ENCODE data around the gene TMEM151B.

GRCh38 chr6:44275749-44276648 is 5.7 kb downstream of the TMEM151B start:
- TF ChIP-seq CTCF (IDR thresholded peaks at IDR 0.05; ENCODE audit: low read depth, low read length) (no peak), POLR2A (IDR thresholded peaks at IDR 0.05; ENCODE audit: extremely low read depth, insufficient read length) (no peak)

All from NB4 (cell line).